ENCODE measurements around the gene SPTB. TPM values are rescaled to one million over a fixed set of nuclear protein-coding genes. Genes with fewer than 3 reads are reported as not detected.
"Not testable (repeated sequence)": the region's sequence is repeated elsewhere in the genome, so short reads cannot be mapped to it uniquely, and the experiment has no call there.

The SPTB gene
- total RNA-seq, 1 donor from 2014 or later, result 3.0 TPM

DNA sequence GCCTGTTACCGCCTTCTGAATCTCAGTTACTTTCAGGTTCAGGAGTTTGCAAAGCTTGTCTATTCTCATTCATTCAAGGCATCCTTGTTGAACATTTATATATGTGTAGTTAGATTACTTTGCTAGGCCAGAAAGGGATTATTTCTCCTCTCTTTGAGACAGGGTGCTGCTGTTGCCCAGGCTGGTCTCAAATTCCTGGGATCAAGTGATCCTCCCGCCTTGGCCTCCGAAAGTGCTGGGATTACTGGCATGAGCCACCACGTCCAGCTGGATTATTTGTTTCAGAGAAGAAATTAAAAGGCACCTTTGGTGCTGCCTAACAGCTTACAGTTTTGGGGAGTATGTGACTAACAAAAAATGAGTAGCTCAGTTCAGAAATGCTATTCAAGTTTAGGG lies 35.3 kb upstream of the SPTB start:
- ATAC-seq (no peak), DNase-seq (no peak)
- Histone ChIP-seq H3K4me3 (peak overlapping the region; percentile 98), H3K36me3 (no peaks in the 10 kb centered on the region), H3K4me1 (peaks cover 26% of the 10 kb centered on the region), H3K27ac (peak overlapping the region; percentile 100), H3K9me3 (no peaks in the 10 kb centered on the region), H3K27me3 (no peaks in the 10 kb centered on the region)
- intact Hi-C loops (cut with DNase I), result no loop called here
- TF ChIP-seq, protein P1, sequence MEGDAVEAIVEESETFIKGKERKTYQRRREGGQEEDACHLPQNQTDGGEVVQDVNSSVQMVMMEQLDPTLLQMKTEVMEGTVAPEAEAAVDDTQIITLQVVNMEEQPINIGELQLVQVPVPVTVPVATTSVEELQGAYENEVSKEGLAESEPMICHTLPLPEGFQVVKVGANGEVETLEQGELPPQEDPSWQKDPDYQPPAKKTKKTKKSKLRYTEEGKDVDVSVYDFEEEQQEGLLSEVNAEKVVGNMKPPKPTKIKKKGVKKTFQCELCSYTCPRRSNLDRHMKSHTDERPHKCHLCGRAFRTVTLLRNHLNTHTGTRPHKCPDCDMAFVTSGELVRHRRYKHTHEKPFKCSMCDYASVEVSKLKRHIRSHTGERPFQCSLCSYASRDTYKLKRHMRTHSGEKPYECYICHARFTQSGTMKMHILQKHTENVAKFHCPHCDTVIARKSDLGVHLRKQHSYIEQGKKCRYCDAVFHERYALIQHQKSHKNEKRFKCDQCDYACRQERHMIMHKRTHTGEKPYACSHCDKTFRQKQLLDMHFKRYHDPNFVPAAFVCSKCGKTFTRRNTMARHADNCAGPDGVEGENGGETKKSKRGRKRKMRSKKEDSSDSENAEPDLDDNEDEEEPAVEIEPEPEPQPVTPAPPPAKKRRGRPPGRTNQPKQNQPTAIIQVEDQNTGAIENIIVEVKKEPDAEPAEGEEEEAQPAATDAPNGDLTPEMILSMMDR (IDR thresholded peaks at IDR 0.05), result no peak

DNA sequence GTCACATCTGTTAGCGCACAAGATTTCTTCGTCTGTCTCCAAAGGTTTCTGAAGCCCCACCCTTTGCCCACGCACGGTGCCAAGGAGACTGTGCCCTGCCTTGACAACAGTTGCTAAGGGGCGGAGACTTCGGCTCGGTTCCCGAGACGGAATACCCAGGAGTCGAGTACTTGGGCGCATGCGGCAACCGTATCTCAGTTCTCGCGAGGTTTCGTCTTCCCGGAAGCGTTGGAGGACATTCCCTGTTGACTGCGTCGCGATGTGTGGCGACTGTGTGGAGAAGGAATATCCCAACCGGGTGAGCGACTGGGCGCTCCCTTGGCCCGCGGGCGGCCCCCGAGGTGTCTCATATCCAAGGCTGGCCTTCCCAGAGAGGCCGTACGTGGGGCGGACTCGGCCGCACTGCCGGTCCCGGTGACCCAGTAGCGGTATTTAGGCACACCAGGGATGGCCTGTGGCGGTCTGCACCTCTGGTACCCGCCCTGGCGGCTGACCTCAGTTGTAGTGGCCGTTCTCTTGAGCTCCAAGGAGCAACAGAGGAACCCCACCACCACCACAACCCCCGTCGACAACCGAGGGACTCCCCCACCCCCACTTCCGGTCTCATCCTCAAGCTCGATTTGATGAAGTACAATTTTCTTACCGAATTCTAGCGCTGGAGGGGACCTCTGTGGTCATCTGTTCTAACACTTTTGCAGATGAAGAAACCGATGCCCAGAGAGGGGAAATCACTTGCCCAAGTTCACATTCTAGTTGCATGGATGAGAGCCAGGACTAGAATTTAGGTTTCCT lies 34.7 kb upstream of the SPTB start, which contains the start of gene CHURC1:
TSS of gene CHURC1 (plus strand) at position 219 of the 792 bp plus-strand sequence. CDS start at position 260, 41 bp downstream.
- Histone ChIP-seq H3K4me1 (peaks cover 24% of the 10 kb centered on the region), H3K27ac (peak within 1 kb of the TSS; percentile 100), H3K36me3 (no peaks in the 10 kb centered on the region), H3K9me3 (no peaks in the 10 kb centered on the region), H3K4me3 (peak within 1 kb of the TSS; percentile 98), H3K27me3 (no peaks in the 10 kb centered on the region)
- TF ChIP-seq, protein P1 (IDR thresholded peaks at IDR 0.05), result peak; percentile 7
- intact Hi-C loops (cut with DNase I), result no loop called here
- DNase-seq (peak; percentile 99), ATAC-seq (peak; percentile 100)

DNA sequence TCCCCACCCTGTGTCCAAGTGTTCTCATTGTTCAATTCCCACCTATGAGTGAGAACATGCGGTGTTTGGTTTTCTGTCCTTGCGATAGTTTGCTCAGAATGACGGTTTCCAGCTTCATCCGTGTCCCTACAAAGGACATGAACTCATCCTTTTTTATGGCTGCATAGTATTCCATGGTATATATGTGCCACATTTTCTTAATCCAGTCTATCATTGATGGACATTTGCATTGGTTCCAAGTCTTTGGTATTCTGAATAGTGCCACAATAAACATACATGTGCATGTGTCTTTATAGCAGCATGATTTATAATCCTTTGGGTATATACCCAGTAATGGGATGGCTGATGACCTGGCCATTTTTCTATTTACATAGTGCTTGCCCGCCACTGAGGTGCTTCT lies 33.8 kb upstream of the SPTB start:
- peak overlapping the region; percentile 100 for H3K27ac ChIP-seq
- peak overlapping the region; percentile 98 for H3K4me3 ChIP-seq
- H3K27me3 ChIP-seq; DNase-seq; H3K36me3 ChIP-seq; ATAC-seq; intact Hi-C loops (cut with DNase I); H3K9me3 ChIP-seq: not testable (repeated sequence)
- peaks cover 19% of the 10 kb centered on the region for H3K4me1 ChIP-seq

DNA sequence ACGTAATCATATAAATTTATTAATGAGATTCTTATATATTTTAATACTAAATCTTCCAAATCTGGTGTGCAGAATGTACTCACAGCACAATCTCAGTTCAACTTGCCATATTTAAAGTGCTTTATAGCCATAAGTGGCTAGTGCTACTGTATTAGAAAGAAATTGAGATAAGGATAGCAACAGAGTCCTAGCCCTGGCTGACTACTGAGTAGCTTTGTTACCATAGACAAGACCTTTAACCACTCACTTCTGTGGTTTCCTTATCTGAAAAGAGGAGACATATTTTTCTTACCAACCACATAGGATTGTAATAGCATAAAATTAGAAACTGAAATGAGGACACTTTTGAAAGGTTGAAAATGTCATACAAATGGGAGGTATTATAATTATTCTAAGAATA lies 32.6 kb upstream of the SPTB start:
- no peak for ATAC-seq
- no peak overlapping the region for H3K27ac ChIP-seq
- no peak for DNase-seq
- no peaks in the 10 kb centered on the region for H3K27me3 ChIP-seq
- H3K4me3 ChIP-seq, result no peak overlapping the region
- H3K36me3 ChIP-seq, result no peaks in the 10 kb centered on the region
- TF ChIP-seq, protein P1 (IDR thresholded peaks at IDR 0.05), result no peak
- peaks cover 13% of the 10 kb centered on the region for H3K4me1 ChIP-seq
- intact Hi-C loops (cut with DNase I), result no loop called here
- H3K9me3 ChIP-seq, result no peaks in the 10 kb centered on the region

DNA sequence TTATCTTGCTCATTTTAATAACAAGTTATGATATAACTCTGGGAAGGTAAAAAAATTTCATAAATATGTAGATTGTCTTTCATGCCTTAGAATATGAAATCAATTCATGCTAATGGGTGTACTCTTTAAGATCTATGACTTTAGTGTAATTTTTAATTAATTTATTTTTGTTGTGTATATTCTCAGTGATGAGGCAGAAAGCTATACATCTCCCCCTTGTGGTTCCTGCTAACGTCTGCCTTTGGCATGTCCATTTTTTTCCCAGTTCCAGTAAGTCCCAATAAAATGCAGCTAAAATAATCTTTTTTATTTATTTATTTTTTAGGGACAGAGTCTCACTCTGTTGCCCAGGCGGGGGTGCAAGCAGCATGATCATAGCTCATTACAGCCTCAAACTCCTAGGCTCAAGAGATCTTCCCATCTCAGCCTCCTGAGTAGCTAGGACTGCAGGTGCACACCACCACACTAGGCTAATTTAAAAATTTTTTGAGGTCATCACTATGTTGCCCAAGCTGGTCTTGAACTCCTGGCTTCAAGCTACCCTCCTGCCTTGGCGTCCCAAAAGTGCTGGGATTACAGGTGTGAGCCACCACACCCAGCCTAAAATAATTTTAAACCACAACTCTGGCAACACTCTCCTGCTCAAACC lies 31.3 kb upstream of the SPTB start:
- DNase-seq (no peak), ATAC-seq (no peak)
- TF ChIP-seq, protein P1 (IDR thresholded peaks at IDR 0.05), result peak; percentile 43
- Histone ChIP-seq H3K4me1 (peaks cover 10% of the 10 kb centered on the region), H3K36me3 (no peaks in the 10 kb centered on the region), H3K27ac (no peak overlapping the region), H3K27me3 (no peaks in the 10 kb centered on the region), H3K4me3 (no peak overlapping the region), H3K9me3 (no peaks in the 10 kb centered on the region)
- intact Hi-C loops (cut with DNase I), result no loop called here

DNA sequence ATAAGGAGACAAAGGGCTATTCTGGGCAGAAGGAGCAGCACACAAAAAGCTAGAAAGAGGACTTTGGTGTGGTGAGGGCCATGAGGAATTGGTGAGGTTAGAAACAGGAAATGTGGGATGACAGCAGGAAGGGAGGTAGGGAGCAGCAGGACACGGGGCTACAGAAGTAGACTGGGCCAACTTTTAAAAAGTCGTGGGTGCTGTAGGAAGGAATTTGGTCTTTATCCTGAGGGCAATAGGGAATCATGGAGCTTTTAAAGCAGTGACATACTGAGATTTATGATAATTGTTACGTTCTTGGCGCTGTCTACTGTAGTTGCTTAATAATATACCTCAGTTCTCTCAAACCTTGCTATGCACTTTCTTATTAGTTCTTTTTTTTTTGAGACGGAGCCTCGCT lies 26.3 kb upstream of the SPTB start:
- no peak overlapping the region for H3K27ac ChIP-seq
- no peaks in the 10 kb centered on the region for H3K9me3 ChIP-seq
- no peak overlapping the region for H3K4me3 ChIP-seq
- ATAC-seq (no peak), DNase-seq (no peak)
- H3K36me3 ChIP-seq, result no peaks in the 10 kb centered on the region
- intact Hi-C loops (cut with DNase I), result no loop called here
- TF ChIP-seq, protein P1 (IDR thresholded peaks at IDR 0.05), result no peak
- H3K27me3 ChIP-seq, result no peaks in the 10 kb centered on the region
- no peaks in the 10 kb centered on the region for H3K4me1 ChIP-seq
